ENCODE results near the gene GARIN5A.

GARIN5A gene

DNA sequence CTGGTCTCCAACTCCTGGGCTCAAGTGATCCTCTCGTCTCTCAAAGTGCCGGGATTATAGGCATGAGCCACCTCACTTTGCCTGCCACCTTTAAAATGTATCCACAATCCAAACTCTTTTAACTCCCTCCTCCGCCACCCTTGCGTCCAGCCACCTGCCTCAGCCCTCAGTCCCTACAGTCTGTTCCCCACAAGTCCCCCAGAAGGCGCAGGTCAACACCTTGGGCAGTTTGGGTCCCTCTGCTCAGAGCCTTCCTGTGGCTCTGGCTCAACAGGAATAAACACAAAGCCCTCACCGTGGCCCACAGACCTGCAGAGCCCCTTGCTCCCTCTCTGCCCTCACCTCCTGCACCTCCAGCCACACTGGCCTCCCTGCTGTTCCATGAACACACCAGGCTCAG, 7.8 kb downstream of the GARIN5A start:
- no peak for DNase-seq (ENCODE audit: low read depth, low spot score)
- H3K27ac ChIP-seq = no peak overlapping the region

DNA sequence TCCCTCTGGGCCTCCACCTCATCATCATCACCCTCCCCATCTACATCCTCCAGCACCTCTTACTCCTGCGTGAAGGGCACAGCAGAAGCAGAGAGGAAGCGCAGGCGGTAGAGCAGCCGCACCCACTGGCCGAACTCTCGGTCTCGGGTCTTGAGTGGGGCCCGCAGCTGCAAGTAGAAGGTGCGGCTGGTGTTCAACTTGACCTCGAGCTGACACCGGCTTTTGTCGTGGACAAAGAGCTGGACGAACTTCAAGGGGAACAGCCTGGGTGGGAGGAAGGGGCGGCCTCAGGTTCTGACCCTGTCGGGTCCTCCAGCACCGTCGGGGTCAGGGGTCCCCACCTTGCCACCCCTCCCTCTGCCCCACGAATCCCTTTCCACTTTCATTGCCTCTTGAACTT, 9.1 kb downstream of the GARIN5A start:
- no peak for DNase-seq (ENCODE audit: low read depth, low spot score)
- H3K27ac ChIP-seq = no peak overlapping the region

DNA sequence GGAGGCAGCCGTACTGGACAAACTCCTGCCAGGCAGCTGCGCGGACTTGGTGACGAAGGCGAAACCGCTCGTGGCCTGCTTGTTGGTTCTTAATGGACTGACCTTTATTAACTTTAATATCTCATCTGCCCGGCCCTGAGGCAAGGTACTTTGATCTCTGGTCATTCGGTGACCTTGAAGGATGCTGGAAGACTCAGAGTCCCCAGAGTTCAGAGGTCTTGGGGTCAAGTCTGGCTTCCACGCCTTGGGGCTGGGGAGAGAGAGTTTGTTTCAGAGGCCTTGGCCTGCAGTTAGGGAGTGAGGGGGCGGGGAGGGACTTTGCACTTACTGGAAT, 10.0 kb downstream of the GARIN5A start:
- no peak for DNase-seq (ENCODE audit: low read depth, low spot score)
- no peak overlapping the region for H3K27ac ChIP-seq

DNA sequence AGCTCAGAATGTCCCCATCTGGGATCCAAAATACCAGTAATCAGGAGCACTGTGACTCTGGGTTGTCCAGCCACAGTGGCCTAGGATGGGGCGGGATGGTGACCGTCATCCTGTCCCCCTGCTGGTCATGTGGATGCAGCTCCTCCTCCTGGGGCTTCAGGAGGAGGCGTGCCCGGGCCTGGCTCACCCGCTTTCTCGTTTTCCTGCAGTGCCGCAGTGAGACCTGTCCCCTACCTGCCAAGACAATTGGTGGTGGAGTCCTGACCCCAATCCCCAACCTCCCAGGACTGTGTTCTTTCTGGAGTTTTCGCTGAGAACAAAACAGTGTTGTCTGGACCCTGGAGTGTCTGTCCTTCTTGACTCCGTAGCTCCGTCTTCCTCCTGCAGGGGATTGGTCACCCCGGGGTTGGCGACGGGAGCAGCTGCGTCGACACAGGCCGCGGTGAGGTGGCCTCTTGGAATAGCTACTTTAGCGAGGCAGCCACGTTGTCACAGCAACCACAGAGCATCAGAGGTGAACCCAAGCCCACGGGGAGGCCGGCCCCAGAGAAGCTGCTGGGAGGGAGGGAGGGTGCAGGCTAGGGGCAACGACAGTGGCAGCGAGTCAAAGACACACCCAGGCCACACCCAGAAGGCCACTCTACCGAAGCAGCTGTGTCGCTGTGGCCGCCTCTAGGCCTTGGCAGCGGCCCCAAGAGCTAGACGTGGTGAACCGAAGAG, 10.5 kb downstream of the GARIN5A start:
- no peak overlapping the region for H3K27ac ChIP-seq
- no peak for DNase-seq (ENCODE audit: low read depth, low spot score)

DNA sequence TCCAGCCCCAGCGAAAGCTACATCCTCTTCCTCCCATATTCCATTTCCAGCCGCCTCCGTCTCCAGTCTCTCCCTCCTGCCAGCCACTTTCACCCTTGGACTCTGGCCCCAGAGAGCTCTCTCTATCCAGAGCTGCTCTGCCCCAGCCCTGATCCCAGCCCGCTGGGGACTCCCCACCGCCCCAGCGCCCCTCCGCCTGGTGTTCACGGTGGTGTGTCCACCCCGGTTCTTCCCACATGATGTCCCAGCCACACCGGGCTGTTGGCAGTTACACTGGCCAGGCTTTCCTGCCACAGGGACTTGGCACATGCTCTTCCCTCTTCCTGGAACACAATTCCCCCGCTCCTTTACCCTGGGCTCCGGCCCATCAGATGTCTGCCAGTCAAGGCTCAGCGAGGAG, 11.6 kb downstream of the GARIN5A start:
- H3K27ac ChIP-seq = no peak overlapping the region
- DNase-seq (ENCODE audit: low read depth, low spot score) = no peak

DNA sequence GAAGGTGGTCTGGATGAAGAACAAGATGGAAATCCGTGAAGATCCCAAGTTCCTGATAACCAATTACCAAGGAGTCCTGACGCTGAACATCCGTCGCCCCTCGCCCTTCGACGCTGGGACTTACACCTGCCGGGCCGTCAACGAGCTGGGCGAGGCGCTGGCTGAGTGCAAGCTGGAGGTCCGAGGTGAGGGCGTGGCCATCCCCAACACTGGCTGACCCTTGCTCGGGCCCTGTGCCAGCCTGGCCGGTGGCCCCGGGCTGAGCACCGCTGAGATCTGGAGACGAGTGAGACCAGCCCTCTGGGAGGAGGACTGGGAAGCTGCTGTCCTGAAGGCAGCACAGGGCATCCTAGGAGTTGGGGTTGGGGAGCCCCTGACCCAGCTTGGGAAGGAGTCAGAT, 12.3 kb downstream of the GARIN5A start:
- H3K27ac ChIP-seq = no peak overlapping the region
- no peak for DNase-seq (ENCODE audit: low read depth, low spot score)

- no peak for DNase-seq (ENCODE audit: low read depth, low spot score)
- no peak overlapping the region for H3K27ac ChIP-seq
These were observed 13.7 kb downstream of the GARIN5A start for GRCh38 chr19:50462970-50463369.

DNA sequence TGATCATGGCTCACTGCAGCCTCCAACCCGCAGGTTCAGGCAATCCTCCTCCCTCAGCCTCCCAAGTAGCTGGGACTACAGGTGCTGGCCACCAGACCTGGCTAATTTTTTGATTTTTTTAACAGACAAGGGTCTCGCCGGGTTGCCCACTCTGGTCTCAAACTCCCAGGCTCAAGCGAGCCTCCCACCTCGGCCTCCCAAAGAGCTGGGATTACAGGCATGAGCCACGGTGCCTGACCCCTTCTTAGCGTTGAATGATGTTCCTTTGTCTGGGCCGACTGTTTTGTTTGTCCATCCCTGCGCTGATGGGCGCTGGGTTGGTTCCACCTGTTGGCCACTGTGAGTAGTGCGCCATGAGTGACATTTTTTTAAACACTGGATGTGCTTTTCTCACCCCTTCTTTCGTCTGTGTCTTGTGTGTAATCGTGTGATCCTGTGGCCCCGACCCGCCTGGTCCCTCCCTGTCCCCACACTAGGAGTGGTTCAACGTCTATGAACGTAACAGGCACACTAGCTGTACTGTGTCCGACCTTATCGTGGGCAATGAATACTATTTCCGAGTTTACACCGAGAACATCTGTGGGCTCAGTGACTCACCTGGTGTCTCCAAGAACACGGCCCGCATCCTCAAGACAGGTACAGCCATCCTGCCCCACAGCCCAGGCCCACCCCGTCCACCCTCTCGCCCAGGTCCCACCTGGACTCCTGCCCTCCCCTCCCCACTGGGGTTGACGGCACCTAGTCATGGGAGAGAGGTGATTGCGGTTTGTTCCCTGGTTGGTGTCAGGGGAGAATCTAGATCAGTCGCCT, 15.4 kb downstream of the GARIN5A start:
- no peak overlapping the region for H3K27ac ChIP-seq
- DNase-seq (ENCODE audit: low read depth, low spot score) = no peak

GRCh38 chr19:50460161-50460765, 16.4 kb downstream of the GARIN5A start:
- DNase-seq (ENCODE audit: low read depth, low spot score) = no peak
- H3K27ac ChIP-seq = no peak overlapping the region

GRCh38 chr19:50459638-50460037, 17.0 kb downstream of the GARIN5A start:
- no peak for DNase-seq (ENCODE audit: low read depth, low spot score)
- no peak overlapping the region for H3K27ac ChIP-seq

DNA sequence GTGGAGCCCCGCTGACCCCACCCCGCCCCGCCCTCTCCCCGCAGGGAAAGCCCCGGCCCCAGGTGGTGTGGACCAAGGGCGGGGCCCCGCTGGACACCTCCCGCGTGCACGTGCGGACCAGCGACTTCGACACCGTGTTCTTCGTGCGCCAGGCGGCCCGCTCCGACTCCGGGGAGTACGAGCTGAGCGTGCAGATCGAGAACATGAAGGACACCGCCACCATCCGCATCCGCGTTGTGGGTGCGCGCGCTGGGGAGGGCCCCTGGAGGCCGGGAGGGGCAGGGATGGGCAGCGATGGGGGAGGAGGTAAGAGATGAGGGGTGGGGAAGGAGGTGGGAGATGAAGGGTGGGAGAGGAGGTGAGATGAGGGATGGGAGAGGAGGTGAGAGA, 17.6 kb downstream of the GARIN5A start:
- DNase-seq (ENCODE audit: low read depth, low spot score) = no peak
- H3K27ac ChIP-seq = no peak overlapping the region

DNA sequence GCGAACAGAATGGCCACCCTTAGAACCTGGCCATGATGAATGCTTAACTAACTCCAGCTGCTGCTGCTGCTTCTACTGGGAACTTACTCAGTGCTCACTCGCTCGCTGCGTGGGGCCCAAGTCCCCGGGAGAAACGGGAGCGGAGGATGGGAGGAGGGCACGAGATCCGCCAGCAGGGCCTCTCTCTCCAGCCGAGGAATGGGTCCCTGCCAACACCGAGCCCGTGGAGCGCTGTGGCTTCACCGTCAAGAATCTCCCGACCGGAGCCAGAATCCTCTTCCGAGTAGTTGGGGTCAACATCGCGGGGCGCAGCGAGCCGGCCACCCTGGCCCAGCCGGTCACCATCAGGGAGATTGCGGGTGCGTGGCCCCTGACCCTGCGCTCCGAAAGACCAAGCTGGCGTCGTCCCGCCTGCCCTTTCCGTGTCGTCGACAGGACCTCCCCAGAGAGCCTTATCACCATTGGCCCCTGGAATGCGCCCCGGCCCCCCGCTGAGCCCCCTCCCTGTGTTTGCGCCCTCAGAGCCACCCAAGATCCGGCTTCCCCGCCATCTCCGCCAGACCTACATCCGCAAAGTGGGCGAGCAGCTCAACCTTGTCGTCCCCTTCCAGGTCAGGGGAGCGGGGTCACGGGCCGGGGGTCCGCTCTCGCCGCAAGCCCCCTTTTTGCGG, 18.1 kb downstream of the GARIN5A start:
- DNase-seq (ENCODE audit: low read depth, low spot score) = no peak
- no peak overlapping the region for H3K27ac ChIP-seq

DNA sequence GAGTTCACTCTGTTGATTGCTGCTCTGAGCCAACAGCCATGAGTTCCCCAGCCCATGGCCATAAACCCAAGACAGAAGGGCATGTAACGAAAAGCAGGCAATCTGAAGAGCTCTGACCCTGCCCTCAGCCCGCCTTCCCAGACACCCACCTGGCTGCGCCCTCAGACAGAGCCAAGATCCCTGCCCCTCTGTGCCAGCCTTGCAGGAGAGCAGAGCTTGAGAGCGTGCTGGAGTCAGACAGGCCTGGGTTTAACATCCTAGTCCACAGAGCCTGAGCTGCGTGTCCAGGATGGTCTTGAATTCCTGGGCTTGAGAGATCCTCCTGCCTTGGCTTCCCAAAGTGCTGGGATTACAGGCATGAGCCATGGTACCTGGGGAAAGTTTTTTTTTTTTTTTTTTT, 19.3 kb downstream of the GARIN5A start:
- no peak for DNase-seq (ENCODE audit: low read depth, low spot score)

GRCh38 chr19:50455992-50456391, 20.7 kb downstream of the GARIN5A start:
- no peak for DNase-seq (ENCODE audit: low read depth, low spot score)

More for the DNA sequence above, 19.3 kb downstream of the GARIN5A start:
- H3K27ac ChIP-seq = no peak overlapping the region

GRCh38 chr19:50453243-50453642, 23.4 kb downstream of the GARIN5A start:
- DNase-seq (ENCODE audit: low read depth, low spot score) = no peak
- H3K27ac ChIP-seq = no peak overlapping the region

More at GRCh38 chr19:50455992-50456391, 20.7 kb downstream of the GARIN5A start:
- H3K27ac ChIP-seq = no peak overlapping the region

DNA sequence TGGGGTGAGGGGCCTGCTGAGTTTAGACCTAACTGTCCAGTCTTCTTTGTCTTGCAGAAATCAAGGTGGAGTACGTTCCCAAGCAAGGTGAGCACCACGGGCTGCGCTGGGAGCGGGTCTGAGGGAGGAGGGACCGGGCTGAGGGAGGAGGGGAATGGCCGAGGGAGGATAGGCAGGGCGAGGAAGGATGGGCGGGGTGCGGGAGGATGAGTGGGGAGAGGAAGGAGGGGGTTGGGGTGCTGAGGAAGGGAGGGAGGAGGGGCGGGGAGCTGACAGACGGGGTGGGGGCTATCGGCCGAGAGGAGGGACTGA, 25.5 kb downstream of the GARIN5A start:
- no peak overlapping the region for H3K27ac ChIP-seq
- DNase-seq (ENCODE audit: low read depth, low spot score) = no peak

GRCh38 chr19:50450369-50451222, 26.1 kb downstream of the GARIN5A start:
- no peak overlapping the region for H3K27ac ChIP-seq
- DNase-seq (ENCODE audit: low read depth, low spot score) = no peak

- no peak for DNase-seq (ENCODE audit: low read depth, low spot score)
- H3K27ac ChIP-seq = no peak overlapping the region
These were observed 27.3 kb downstream of the GARIN5A start for GRCh38 chr19:50449236-50449899.

- H3K27ac ChIP-seq = no peak overlapping the region
- DNase-seq (ENCODE audit: low read depth, low spot score) = no peak
These were observed 28.9 kb downstream of the GARIN5A start for GRCh38 chr19:50447750-50448149.

DNA sequence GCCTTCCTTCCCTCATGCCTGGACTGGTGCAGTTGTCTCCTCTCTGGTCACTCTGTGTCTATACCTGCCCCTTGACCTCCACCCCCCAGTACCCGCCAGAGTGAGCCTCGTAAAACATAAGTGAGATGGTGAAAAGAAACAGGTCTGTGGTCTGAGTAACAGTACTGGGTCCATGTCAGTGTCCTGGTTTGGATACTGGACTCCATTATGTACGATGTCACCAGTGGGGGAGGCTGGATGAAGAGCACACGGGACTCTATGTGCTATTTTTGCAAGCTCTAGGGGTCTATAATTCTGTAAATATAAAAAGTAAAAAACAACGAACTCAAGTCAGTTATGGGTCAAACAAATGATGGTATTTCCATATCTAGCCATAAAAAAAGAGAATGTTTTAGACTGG, 29.6 kb downstream of the GARIN5A start:
- DNase-seq (ENCODE audit: low read depth, low spot score) = no peak
- no peak overlapping the region for H3K27ac ChIP-seq
